Muscle of arm (tissue), 12 donors: ENCODE results near the gene NINJ2. TPM values are rescaled to one million over a fixed set of nuclear protein-coding genes. Genes with fewer than 3 reads are reported as not detected.

Experiments used
- DNase-seq: peaks from one replicate; pipeline ENCODE4 v3.0.0-alpha.2; 2013
- polyA plus RNA-seq, 12 donors: library from polyadenylated mRNA; unstranded; fragments of 120-200 nt; gene quantifications; one replicate each; pipeline ENCODE4 v1.2.1, GENCODE V29; 2013; ENCODE audit not compliant: insufficient read length in 12 of 12

NINJ2 gene
- polyA plus RNA-seq, 12 donors: 3.4 to 6.2 (median 4.8) TPM; not detected in 2

DNA sequence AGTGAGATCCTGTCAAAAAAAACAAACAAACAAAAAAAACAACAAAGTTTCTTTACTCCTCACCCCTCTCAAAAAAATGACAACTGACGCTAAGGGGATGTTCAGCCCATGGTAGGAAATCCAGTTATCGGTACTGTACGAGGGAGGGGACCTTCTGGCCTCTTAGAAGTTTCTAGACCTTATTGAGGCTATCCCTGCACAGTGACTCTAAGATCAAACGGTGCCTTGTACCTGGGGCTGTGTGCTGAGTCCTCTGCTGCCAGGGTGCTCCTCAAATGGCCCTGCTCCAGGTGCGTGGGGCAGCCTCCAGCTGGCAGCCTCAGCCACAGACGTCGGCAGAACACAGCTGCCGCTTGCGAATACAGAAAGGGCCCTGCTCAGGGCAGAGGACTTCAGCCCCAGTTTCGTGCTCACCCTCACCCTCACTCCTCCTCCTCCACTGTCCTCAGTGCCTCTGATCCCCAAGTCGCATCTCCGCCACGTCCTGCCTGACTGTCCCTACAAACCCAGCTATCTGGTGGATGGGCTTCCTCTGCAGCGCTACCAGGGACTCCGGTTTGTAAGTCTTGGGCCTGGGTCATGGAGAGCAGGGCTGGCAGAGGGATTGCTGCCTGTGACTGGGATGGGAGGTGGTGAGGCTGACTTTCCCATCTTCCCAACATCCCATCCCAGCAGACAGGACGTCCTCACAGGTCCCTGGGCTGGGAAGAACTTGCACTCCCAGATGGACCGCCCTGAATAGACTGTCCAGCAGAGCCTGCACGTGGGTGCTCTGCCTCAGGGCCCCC, 112.6 kb downstream of the NINJ2 start:
- DNase-seq: no peak

DNA sequence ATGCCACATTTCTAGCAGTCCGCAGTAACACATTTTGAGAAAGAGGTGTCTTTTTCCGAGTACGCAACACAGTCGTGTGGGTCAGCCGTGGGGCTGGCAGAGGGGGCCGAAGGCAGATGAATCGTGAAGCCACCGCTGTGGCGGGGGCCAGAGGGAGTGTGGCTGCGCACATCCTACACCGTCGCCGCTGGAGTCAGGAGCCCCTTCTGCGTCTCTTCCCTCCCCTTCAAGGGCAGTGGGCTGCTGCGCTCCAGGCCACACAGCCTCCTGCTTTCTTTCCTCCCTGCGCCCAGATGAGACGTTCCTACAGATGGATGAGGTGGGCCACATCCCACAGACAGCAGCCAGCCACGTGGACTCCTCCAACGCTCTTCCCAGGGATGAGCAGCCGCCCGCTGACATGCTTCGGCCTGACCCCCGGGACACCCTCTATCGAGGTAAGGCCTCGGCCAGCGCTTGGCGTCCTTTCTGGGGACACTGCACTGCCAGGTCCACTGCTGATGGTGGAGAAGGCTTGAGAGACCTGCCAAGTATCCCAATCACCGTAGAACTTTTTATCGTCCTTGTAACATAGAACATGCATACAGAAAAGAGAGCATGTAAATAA, 113.7 kb downstream of the NINJ2 start:
- DNase-seq: no peak

DNA sequence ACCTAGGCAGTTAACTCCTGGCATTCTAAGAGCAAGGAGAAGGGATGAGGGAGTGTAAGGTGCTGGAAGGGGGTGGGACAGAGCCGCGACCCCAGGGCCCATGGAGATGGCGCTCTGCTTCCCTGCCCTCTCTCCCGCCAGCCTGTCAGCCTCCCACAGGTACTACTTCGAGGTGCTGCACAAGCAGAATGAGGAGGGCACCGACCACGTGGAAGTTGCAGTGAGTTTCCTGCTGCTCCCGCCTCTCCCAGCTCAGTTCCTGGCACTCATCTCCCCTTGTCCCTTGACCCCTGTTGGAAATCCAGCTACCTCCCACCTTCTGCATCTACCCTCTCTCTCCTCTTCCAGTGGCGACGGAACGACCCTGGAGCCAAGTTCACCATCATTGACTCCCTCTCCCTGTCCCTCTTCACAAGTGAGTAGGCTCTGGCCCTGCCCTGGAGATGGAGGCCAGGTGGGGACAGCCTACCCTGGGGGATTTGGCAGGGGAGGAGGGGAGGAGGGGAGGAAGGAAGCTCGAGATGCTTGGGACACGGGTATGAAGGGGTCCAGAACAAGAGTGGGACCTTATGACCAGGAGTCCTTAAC, 115.3 kb downstream of the NINJ2 start:
- no peak for DNase-seq

DNA sequence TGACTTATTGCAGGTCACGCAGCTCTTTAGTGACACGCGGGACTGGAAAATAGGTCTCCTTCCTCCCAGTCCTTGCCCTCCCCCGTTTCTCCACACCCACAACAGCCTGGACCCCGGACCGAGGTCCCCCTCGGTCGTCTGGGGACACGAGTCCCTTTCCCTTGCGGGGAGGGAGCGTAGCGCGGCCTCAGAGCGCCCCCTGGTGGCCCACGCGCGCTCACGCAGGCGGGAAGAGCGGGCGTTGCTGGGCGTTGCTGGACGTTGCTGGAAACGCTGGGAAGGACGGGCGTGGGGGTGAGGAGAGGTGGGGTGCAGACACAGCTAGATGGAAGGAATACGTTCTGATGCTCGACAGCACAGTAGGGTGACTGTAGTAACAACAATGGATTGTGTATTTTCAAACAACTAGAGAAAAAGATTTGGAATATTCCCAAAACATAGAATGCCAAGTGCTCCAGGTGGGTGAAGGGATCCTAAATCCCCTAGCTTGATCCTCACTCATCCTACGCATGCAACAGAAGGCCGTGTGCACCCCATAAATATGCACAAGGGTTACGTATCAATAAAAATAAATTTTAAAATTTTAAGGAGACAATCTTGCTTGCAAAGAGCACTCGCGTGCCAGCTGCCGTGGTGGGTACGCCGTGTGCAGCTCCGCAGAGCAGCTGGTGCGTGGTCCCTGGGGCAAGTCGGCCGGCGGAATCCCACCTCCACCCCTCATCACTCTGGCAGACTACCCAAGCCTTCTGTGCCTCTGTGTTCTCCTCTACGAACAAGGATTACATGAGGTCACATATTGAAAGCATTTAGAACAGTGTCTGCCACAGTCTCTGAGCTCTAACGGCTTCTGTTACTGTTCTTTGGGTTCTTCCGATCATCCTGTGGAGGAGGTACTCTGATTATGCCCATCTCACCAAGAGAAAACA, 116.1 kb downstream of the NINJ2 start:
- peak; percentile 70 for DNase-seq

DNA sequence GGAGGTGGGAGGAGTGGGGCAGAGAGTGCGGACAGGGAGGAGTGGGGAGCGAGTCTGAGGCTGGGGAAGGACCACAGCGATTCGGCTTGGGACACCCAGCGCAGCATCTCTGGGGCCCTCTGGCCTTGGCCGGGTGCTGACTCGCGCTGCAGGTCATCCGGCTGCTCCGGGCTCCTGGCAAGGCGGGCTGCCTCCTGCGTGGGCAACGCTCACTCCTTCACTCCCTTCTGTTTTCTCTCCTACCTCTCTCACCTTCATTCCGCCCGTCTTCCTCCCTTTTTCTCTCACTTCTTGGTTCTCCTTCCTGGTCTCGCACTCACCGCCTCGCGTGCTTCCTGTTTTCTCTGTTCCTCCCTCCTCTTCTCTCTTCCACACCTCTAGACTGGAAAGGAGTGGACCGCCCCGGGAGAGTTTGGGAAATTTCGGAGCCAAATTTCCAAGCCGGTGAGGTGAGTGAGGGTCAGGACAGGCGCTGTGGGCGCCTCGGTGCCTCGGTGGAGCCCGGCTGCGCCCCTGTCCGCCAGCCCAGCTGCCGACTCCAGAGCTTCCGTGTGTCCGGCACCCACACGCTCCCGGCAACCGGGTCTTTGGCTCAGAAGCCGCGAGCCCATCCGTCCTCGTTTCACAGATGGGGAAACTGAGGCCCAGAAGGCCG, 116.9 kb downstream of the NINJ2 start:
- no peak for DNase-seq

DNA sequence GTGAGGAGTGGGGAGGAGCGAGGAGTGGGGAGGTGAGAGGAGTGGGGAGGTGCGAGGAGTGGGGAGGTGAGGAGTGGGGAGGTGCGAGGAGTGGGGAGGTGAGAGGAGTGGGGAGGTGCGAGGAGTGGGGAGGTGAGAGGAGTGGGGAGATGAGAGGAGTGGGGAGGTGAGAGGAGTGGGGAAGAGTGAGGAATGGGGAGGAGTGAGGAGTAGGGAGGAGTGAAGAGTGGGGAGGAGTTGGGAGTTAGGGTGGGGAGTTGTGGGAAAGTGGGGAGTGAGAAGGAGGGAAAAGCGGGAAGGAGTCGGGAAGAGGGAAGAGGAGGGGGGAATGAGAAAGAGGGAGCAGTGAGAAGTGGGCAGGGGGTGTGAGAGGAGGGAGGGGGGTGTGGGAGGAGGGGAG, 117.4 kb downstream of the NINJ2 start:
- DNase-seq: no peak

DNA sequence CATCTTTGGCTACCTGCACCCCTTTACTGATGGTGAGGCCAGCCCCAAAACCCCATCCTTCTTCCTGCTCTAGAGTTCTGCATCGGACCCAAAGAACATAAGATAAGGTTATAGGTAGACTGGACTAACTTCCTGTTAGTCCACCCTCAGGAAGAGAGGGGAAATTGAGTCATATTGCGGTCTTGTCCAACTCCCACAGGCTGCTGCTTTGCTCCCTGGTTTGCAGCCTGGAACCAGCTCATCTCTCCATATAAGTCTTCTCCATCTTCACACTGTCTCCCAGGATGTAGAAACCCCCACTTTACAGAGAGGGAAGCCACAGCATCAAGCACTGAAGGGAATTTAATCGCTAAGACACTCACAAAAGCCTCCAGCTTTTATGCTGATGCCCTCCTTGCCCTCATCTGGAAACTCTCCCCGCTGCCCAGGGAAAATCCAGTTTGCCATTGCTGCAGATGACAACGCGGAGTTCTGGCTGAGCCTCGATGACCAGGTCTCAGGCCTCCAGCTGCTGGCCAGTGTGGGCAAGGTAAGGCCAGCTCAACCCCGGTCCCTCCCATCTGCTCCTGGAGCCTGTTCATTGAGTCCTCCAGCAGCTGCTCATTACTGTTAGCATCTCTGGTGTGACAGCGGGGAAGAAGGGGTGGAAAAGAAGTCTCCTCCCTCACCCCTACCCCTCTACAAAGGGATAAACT, 118.2 kb downstream of the NINJ2 start:
- no peak for DNase-seq

DNA sequence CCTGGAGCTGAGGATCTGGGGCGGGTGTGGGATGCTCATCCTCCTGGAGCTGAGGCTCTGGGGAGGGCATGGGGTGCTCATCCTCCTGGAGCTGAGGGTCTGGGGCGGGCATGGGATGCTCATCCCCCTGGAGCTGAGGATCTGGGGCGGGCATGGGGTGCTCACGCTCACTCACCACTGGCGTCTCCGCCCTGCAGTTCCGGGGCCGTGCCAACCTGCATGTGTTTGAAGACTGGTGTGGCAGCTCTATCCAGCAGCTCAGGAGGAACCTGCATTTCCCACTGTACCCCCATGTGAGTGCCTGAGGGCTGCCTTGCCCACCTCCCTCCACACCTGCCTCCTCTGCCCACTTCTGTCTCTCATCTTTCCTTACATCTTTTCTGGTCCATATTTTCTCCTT, 119.1 kb downstream of the NINJ2 start:
- DNase-seq: no peak

DNA sequence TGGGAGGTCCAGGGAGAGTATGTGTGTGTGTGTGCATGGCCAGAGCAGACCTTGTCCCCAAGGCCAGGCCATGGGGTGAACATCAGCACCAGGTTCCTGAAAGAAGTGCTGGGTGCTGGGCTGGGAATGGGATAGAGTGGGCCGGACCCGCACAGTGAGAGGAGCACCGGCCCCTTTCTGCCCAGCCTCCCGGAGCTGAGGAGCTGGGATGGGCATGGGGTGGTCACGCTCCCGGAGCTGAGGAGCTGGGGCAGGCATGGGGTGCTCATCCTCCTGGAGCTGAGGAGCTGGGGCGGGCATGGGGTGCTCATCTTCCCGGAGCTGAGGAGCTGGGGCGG, 120.2 kb downstream of the NINJ2 start:
- DNase-seq: no peak

DNA sequence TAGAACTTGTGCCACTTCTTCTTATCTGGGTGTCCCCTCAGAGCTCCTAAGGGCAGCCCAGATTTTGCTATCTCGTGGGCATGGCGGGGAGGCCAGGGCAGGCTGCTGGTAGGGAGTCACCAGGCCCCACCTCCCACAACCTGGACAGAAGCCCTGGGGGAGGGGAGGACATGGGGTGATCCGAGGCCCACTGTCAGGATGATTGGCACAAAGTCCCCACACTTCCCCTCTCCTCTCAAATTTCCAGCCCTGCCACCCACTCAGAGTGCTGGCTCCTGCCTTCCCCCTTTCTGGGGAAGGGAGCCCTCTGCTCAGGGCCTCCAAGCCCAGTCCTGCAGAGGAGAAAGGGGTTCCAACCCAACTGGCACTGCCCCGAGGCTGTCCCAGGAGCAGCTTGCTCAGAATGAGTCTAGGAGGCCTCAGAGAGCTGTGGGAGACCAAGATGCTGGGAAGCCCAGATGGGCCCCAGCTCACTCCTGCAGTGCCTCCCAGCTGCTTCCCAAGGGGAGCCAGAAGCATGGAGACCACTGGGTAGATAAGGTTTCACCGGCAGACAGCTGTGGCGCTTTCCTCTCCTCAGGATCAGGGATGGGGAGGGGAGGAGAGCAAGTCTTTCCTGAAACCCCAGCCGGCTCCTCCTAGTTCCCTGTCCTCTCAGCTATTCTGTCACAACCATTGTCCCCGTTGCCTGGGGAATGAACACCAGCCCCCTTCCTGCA, 120.7 kb downstream of the NINJ2 start:
- DNase-seq: no peak

DNA sequence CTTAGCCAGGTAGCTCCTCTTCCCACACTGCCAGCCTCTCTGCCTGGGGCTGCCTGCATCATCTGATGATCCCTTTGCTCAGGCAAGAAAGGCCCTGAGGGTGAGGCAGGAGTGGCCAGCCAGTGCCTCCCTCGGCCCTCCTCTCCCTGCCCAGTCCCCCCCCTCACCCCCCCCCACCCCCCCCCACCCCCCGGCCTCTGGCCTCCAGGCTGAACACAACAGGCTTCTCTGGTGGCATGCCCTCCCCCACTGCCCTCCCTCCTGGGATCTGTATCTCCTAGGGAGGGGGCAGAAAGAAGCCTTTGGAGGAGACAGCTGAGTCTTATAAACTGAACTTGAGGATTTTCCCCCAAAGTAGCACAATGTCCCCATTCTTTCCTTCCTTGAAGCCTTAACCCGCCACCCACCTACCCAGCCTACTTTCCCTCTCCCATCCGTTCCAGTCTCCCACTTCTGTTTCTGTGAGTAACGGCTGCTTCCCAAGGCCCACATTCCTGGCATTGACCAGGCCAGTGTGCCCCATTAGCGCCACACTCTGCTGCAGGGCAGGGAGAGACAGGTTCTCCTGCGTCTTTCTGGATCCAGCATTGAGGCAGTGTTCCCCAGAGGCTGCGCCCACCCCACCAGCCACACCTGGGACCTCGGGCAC, 121.4 kb downstream of the NINJ2 start:
- no peak for DNase-seq

DNA sequence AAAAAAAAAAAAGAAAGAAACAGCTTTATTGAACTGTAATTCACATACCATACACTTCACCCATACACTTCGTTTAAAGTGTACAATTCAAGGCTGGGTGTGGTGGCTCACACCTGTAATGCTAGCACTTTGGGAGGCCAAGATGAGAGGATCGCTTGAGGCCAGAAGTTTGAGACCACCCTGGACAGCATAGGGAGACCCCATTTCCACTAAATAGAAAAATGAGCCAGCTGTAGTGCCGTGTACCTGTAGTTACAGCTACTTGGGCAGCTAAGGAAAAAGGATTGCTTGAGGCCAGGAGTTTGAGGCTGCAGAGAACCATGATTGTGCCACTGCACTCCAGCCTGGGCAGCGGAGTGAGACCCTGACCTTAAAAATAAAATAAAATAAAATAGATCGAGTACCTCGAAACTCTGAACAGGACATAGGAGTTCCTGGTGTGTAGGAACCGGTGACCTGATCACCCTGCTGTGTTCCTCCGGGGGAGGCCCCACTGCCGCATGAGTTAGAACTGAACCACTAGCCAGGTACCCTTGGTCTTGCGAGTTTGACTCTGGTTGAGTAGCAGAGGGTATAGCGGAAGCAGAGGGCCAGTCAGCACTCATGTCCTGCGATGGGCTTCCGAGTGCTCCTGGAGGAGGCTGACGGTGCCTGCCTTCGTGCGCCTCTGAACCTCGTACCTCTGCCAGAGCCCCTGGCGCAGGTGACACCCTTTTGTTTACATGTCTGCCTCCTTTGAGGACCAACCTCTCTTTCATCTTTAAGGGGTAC, 123.5 kb downstream of the NINJ2 start:
- no peak for DNase-seq

DNA sequence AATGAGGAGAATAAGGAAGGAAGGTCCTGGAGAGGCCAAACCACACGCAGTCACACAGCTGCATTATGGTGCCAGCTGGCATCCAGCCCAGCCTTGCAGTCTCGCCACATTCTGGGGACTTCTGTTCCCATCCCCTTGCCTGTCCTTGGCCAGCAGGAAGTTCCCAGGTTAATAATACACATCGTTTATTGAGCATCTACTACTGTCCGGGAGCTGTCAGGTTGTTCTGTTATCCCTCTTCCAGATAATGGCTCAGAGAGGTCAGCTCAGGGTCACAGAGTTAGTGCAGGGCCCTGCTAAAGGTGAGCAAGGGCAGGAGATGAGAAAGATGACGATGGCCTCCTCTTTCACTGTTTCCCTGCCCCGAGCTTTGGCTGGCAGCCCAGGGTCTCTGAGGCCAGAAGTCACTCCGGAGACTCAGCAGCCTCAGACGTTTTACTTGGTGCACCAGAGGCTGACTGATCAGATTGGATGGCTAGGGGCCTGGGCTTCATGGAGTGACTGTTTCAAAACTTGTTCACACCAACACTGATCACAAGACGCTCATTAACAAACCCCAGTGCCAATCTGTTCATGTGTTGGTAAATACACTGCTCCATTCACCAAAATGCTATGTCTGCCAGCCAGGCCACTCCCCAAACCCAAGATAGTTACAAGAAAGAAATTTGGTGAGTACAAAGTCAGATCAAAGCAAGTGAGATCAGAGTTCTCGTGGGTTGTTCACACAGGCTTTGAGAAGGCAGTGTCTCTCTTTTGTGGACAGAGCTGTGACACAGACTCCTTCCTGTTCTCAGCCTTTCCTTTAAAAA, 124.3 kb downstream of the NINJ2 start:
- DNase-seq: no peak

DNA sequence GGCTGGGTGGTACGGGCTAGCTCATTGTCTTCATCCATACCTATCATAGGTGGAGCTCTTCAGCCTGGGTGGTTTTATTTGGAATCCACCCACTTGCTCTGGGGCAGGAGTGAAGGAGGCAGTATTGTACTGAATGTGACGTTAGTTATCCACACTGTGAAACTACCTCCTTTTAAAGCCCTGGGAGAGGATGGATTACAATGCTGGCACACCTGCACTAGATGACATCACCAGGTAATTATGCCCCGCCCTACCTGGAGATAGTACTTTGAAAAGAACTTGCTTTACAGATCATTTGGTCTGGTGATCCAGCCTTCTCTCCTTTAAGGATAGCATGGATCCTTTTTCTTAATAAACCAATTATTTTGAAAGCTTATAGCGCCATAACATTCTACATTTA, 125.5 kb downstream of the NINJ2 start:
- no peak for DNase-seq

DNA sequence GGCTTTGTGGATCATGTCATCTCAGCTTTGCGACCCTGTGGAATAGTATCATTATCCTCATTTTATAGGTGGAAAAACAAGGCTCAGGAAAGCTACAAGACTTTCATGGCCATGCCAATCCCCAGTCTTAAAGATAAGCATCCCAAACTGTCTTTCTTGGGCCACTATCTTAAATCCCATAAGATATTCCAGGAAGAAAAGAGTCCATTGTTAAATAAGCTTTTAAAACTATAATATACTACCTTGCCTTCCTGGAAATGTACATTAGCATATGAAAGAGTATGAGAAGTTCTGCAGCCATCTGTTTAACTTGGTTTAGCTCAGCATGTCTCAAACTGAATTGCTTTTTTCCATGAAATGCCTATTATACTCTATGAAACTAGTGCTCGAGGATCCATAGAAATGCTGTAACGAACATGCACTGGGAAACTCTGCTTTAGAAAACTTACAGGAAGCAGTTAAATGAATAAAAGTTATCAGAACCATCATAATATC, 126.4 kb downstream of the NINJ2 start:
- no peak for DNase-seq

DNA sequence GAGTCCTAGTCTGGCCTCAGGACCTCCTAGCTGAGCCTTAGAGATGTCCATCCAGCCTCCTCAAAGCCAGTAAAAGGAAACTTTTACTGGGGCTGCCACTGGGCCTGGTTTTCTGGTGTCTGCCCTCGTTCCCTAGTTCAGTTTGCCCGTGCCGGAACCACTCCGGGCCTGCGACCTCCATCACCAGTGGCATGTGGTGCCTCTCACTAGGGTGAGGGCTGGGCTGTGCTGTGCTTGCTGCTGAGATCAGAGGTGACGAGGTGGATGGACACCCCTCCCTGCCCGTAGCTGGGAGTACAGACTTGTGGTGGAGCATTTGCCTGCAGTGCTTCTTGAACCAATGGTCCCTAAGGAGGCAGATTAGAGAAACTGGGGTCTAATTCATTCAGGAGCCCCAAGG, 127.8 kb downstream of the NINJ2 start:
- no peak for DNase-seq

DNA sequence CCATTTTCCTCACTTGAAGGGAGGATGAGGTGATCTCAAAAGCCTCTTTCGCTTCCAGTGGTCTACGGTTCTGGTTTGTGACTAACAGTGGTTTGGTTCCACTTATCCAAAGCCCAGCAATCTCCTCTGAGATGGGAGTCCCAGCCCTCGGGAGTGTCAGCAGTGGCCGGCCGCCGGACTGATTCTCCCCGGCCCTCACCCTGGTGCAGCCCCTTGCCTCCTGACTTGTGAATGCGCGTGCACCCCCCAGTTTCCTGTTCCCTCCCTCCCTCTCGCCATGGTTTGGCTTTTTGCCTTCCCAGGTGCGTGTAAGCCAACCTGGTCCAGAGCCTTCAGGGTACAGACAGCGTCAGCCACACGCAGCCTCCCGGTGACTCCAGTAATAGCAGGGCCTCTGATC, 129.0 kb downstream of the NINJ2 start:
- DNase-seq: no peak

DNA sequence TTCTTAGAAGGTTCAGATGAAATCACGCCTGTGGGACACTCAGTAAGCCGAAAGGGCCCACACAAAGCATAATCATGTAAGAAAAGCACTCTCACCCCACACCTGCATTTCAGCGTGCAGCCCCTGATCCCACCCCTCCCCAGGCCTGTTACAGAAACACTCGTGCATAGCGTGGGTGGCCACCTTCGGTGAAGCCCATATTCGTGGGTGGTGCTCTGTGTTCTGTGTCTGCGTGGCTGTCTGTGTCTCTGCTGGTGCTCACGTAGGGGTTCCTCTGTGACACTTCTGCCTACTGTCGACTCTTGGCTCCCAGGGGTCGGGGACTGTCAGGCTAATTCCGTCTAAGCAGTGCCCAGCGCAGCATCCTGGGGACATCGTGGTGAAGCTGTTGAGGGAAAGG, 129.5 kb downstream of the NINJ2 start:
- no peak for DNase-seq
